Measurements from ENCODE around the gene NDUFV3. TPM values are rescaled to one million over a fixed set of nuclear protein-coding genes. Genes with fewer than 3 reads are reported as not detected.
"Not testable (repeated sequence)": the region's sequence is repeated elsewhere in the genome, so short reads cannot be mapped to it uniquely, and the experiment has no call there.

NDUFV3 gene
- total RNA-seq, 2 experiments from 2014 or later = 25.0 to 27.0 TPM

DNA sequence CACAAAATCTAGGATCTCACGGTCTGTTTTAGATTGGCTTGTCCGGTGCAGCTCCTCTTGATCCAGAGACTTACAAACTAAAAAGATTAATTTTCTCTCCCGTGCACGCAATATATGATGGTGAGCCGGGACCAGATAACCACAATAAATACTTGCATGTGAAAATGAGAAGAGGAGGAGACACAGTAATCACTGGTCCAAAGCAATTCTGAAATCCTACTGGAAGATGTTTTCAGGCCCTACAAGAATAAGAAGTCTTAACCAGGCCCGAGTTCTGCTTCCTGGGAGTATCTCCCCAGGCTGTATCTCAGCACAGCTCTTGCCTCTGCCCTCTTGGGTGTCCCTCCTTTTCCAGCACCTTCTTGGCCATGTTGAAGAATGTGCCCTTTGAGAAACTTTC, 12.8 kb upstream of the NDUFV3 start:
- Mint-ChIP-seq H3K4me3 (peak overlapping the region; percentile 82), H3K9me3 (no peaks in the 10 kb centered on the region), H3K36me3 (ENCODE audit: low read depth) (peaks cover 10% of the 10 kb centered on the region), H3K27ac (peak overlapping the region; percentile 97), H3K27me3 (no peaks in the 10 kb centered on the region), H3K4me1 (peaks cover 30% of the 10 kb centered on the region)
- ChIA-PET POLR2A (no interaction called here), CTCF (interaction anchor here (1.0 kb wide), 1 partner anchor 782 kb away, joined by 3 read pairs; no protein-coding TSS in a partner anchor)
- DNase-seq = no peak

DNA sequence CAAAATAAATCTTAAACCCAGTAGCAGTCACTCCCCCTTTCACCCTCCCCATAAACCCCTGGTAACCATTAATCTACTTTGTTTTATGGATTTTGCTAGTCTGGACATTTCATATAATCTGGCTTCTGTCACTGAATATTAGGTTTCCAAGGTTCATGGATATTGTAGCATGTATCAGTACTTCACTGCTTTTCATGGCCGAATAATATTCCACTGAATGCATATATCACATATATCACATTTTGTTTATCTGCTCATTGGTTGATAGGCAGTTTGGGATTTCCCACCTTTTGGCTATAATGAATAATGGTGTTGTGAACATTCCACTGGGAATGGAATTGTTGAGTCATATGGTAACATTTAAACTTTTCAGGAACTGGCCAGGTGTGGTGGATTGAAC, 9.2 kb upstream of the NDUFV3 start:
- no peaks in the 10 kb centered on the region for H3K27me3 Mint-ChIP-seq
- H3K27ac Mint-ChIP-seq = no peak overlapping the region
- no peaks in the 10 kb centered on the region for H3K36me3 Mint-ChIP-seq (ENCODE audit: low read depth)
- ChIA-PET CTCF (interaction anchor here (0.7 to 1.0 kb wide), 2 partner anchors 9 to 12 kb away, joined by 3 read pairs; partner anchors contain the start of gene NDUFV3), POLR2A (no interaction called here)
- H3K9me3 Mint-ChIP-seq = no peaks in the 10 kb centered on the region
- no peak for DNase-seq
- H3K4me3 Mint-ChIP-seq = no peak overlapping the region
- H3K4me1 Mint-ChIP-seq = peaks cover 22% of the 10 kb centered on the region

DNA sequence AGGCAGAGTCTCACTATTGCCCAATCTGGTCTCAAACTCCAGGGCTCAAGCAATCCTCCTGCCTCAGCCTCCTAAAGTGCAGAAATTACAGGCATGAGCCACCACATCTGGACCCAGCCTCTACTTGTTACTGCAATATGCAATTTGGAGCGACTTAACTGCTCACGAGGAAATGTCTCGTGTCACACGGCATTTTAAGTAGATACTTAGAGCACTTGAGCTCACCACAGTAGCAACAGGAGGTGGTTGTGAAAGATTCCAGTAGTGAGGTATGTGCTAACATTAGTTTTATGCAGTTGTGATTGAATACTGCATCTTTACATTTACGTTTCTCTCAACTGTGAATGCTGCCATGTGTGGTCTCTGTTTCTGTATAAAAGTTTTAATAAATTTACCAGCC, 5.8 kb upstream of the NDUFV3 start:
- DNase-seq = no peak
- POLR2A ChIA-PET = no interaction called here
- peaks cover 4% of the 10 kb centered on the region for H3K4me1 Mint-ChIP-seq
- H3K9me3 Mint-ChIP-seq = no peaks in the 10 kb centered on the region
- no peak overlapping the region for H3K4me3 Mint-ChIP-seq
- CTCF ChIA-PET = interaction anchor here (0.7 kb wide), 1 partner anchor 199 kb away, joined by 4 read pairs; no protein-coding TSS in a partner anchor
- no peak overlapping the region for H3K27ac Mint-ChIP-seq
- no peaks in the 10 kb centered on the region for H3K27me3 Mint-ChIP-seq
- no peaks in the 10 kb centered on the region for H3K36me3 Mint-ChIP-seq (ENCODE audit: low read depth)

DNA sequence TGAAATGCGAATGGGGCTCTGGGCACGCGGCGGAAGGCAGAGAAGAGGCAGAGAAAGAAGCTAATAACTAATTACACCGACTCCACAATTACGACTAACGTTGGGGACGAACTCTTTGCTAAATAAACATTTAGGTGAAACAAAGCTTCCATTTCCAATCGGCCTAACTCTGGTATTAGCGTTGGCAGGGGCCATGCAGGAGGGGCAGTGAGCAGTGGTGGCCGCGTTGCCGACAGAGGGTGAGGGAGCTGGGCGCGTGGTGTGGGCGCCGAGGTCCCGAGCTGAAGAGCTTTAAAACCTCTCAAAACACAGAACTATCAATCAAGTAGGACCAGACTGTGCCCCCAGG, 553 bp upstream of the NDUFV3 start:
- Mint-ChIP-seq H3K4me1 (peaks cover 11% of the 10 kb centered on the region), H3K27ac (peak overlapping the region; percentile 94), H3K27me3 (no peaks in the 10 kb centered on the region), H3K4me3 (peak overlapping the region; percentile 82), H3K9me3 (no peaks in the 10 kb centered on the region), H3K36me3 (ENCODE audit: low read depth) (peaks cover 8% of the 10 kb centered on the region)
- ChIA-PET POLR2A (no interaction called here), CTCF (interaction anchor here (0.8 to 1.4 kb wide), 5 partner anchors 8 to 897 kb away, joined by 3 to 5 read pairs (median 3); partner anchors contain the start of gene RRP1)
- DNase-seq = no peak

DNA sequence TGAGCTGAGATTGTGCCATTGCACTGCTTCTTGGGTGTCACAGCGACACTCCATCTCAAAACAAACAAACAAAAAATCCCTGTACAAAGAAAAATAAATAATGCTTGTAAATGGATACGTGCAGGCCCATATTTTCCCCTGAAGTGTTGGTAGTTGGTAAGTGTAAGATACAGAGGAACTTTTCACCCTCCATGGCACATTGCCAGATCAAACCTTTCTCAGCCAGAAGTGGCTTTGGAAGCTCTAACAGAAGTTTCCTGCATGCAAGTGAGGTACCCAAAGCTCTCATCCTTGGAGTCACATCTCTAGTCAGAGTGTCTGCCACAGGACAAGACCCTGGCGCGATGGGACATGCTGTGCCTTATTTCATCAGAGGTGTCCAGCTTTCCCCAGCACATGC, 7.3 kb downstream of the NDUFV3 start:
- no peaks in the 10 kb centered on the region for H3K27me3 Mint-ChIP-seq
- no peak overlapping the region for H3K27ac Mint-ChIP-seq
- H3K36me3 Mint-ChIP-seq (ENCODE audit: low read depth) = peaks cover 27% of the 10 kb centered on the region
- no peak for DNase-seq
- ChIA-PET CTCF (no interaction called here), POLR2A (interaction anchor here (0.5 kb wide), 1 partner anchor 56 kb away, joined by 9 read pairs; no protein-coding TSS in a partner anchor)
- H3K4me1 Mint-ChIP-seq = no peaks in the 10 kb centered on the region
- H3K9me3 Mint-ChIP-seq = no peaks in the 10 kb centered on the region
- no peak overlapping the region for H3K4me3 Mint-ChIP-seq

DNA sequence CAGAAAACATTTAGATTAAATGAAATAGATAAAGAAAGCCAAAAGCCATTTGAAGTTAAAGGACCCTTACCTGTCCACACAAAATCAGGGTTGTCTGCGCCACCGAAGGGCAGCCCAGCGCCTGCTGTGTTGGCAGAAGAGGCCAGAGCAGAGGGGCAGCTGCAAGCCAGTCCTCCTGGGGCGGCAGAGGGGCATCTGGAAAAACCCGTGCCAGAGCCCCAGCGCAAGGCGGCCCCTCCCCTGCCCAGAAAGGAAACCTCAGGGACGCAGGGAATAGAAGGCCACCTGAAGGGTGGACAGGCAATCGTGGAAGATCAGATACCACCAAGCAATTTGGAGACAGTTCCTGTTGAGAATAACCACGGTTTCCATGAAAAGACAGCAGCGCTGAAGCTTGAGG, 10.7 kb downstream of the NDUFV3 start:
- no peak overlapping the region for H3K4me3 Mint-ChIP-seq
- H3K36me3 Mint-ChIP-seq (ENCODE audit: low read depth) = peaks cover 23% of the 10 kb centered on the region
- no peak overlapping the region for H3K27ac Mint-ChIP-seq
- no peak for DNase-seq
- H3K4me1 Mint-ChIP-seq = no peaks in the 10 kb centered on the region
- ChIA-PET POLR2A (no interaction called here), CTCF (no interaction called here)
- H3K9me3 Mint-ChIP-seq = no peaks in the 10 kb centered on the region
- no peaks in the 10 kb centered on the region for H3K27me3 Mint-ChIP-seq

DNA sequence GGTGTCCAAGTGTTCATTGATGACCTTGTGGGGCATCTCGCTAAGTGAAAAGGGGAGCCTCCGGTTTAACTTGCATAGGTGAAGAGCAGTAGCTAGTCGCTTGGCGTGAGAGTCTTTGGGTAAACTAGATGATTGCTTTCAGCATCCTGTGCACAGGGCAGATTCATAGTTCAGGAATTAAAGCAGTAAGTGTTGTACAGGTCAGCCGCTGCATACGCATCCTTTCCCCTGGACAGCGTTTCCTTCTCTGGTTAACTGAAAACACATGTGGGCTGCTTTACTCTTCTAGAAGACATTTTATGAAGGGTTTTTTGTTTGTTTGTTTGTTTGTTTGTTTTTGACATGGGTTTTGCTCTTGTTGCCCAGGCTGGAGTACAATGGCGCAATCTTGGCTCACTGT, 12.1 kb downstream of the NDUFV3 start:
- H3K27me3 Mint-ChIP-seq = no peaks in the 10 kb centered on the region
- DNase-seq = no peak
- CTCF ChIA-PET = no interaction called here
- POLR2A ChIA-PET = no interaction called here
- H3K4me3 Mint-ChIP-seq = no peak overlapping the region
- no peaks in the 10 kb centered on the region for H3K9me3 Mint-ChIP-seq
- H3K27ac Mint-ChIP-seq = no peak overlapping the region
- H3K36me3 Mint-ChIP-seq (ENCODE audit: low read depth) = peaks cover 28% of the 10 kb centered on the region
- no peaks in the 10 kb centered on the region for H3K4me1 Mint-ChIP-seq

DNA sequence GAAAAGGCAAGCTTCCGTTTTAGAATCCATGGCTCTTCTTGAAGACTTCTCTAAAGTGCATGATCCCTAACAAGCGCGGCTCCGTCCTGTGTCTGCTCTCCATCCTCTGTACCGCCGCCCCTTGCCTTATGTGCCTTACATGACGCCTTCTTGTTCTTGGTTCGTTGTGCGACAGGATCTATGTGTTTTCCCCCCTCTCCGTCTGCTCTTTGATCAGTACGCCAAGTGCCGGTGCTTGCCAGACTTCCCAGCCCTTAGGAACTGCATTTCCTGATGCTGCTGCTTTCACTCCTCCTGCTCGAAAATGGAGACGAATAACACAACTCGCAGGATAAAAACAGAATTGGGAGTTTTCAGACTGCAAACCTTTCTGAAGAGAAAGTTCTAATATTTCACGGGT, 13.1 kb downstream of the NDUFV3 start:
- Mint-ChIP-seq H3K4me1 (no peaks in the 10 kb centered on the region), H3K36me3 (ENCODE audit: low read depth) (peaks cover 27% of the 10 kb centered on the region), H3K27me3 (no peaks in the 10 kb centered on the region), H3K4me3 (no peak overlapping the region), H3K27ac (no peak overlapping the region), H3K9me3 (no peaks in the 10 kb centered on the region)
- ChIA-PET CTCF (no interaction called here), POLR2A (no interaction called here)
- DNase-seq = no peak

DNA sequence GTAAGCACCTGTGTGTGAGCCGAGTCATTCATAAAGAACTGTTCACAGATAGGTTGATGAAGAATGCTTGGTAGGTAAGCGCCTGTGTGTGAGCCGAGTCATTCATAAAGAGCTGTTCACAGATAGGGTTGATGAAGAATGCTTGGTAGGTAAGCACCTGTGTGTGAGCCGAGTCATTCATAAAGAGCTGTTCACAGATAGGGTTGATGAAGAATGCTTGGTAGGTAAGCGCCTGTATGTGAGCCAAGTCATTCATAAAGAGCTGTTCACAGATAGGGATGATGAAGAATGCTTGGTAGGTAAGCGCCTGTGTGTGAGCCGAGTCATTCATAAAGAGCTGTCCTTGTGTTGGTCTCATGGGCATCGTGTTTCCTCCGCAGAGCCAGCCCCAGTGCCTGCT, 15.4 kb downstream of the NDUFV3 start:
- H3K36me3 Mint-ChIP-seq (ENCODE audit: low read depth) = peaks cover 31% of the 10 kb centered on the region
- POLR2A ChIA-PET, H3K4me1 Mint-ChIP-seq, DNase-seq, H3K27ac Mint-ChIP-seq, CTCF ChIA-PET, H3K9me3 Mint-ChIP-seq, H3K4me3 Mint-ChIP-seq, H3K27me3 Mint-ChIP-seq: not testable (repeated sequence)

DNA sequence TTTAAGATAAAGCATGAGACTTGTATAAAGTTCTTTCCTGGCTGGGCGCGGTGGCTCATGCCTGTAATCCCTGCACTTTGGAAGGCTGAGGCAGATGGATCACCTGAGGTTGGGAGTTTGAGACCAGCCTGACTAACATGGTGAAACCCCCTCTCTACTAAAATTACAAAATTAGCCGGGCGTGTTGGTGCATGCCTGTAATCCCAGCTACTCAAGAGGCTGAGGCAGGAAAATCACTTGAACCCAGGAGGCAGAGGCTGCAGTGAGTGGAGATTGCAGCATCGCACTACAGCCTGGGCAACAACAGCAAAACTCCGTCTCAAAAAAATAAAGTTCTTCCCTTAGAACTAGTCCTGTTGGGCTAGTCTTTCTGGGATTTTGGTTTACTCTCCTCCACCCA, 18.8 kb downstream of the NDUFV3 start:
- peaks cover 16% of the 10 kb centered on the region for H3K36me3 Mint-ChIP-seq (ENCODE audit: low read depth)
- DNase-seq, CTCF ChIA-PET, H3K9me3 Mint-ChIP-seq, H3K4me3 Mint-ChIP-seq, H3K27ac Mint-ChIP-seq, H3K27me3 Mint-ChIP-seq, H3K4me1 Mint-ChIP-seq, POLR2A ChIA-PET: not testable (repeated sequence)

DNA sequence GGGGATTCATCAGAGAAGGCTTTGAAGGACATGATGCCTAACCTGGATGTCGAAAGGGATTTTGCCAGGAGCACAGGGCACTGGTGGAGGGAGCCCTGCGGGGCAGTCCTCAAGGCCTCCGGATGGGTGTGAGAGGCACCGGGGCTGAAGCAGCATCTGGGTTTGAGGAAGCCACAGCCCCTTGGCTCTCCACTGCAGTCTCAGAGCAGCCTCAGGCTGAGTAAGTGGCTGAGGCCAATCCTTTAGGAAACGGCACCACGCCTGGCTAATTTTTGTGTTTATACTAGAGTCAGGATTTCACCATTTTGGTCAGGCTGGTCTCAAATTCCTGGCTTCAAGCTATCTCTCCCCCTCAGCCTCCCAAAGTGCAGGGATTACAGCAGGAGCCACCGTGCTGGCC, 20.4 kb downstream of the NDUFV3 start:
- Mint-ChIP-seq H3K4me1 (no peaks in the 10 kb centered on the region), H3K27me3 (no peaks in the 10 kb centered on the region), H3K27ac (no peak overlapping the region), H3K4me3 (no peak overlapping the region), H3K9me3 (no peaks in the 10 kb centered on the region), H3K36me3 (ENCODE audit: low read depth) (peaks cover 14% of the 10 kb centered on the region)
- DNase-seq = no peak
- ChIA-PET POLR2A (no interaction called here), CTCF (interaction anchor here (0.6 kb wide), 2 partner anchors 22 to 783 kb away, joined by 3 read pairs; no protein-coding TSS in a partner anchor)

DNA sequence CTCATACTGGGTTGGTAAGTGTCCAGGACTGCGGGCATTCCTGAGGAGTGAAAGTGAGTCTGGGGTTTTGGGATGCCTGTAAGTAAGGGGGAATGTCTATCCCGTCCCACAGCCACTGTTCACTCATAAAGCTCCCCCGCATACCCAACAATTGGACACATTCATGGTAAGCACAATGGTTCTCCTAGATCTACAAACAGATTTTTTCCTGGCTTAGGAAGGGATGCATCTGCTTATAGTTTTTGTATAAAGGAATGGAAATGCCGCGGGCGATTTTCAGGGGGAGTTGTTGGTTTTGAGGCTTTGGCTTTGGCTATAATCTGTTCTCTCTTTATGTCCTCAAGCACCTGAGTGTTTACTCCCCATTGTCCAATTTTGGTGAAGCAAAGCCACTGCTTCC, 25.2 kb downstream of the NDUFV3 start:
- H3K4me1 Mint-ChIP-seq = peaks cover 2% of the 10 kb centered on the region
- H3K27ac Mint-ChIP-seq = no peak overlapping the region
- ChIA-PET CTCF (no interaction called here), POLR2A (no interaction called here)
- no peak for DNase-seq
- no peaks in the 10 kb centered on the region for H3K27me3 Mint-ChIP-seq
- no peak overlapping the region for H3K4me3 Mint-ChIP-seq
- H3K36me3 Mint-ChIP-seq (ENCODE audit: low read depth) = peaks cover under 1% of the 10 kb centered on the region
- H3K9me3 Mint-ChIP-seq = no peaks in the 10 kb centered on the region

DNA sequence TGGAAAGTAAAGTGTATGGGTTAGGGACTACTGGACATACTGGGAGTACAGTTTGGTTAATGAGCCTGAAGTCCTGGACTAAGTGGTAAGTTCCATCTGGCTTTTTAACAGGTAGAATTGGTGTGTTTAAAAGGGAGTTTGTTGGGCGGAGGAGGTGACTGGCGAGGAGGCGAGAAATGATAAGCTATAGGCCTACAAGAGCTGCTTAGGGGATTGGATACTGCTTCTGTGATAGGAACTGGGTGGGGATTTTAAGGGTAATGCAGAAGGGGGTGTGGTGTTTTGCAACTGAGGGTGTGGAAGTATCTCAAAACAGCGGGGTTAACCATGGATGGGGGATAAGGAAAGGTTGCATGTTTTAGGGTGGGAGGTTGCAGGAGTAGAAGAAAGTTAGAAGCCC, 28.8 kb downstream of the NDUFV3 start:
- ChIA-PET CTCF (interaction anchor here (0.6 kb wide), 2 partner anchors 50 to 329 kb away, joined by 3 read pairs; no protein-coding TSS in a partner anchor), POLR2A (no interaction called here)
- Mint-ChIP-seq H3K36me3 (ENCODE audit: low read depth) (peaks cover 2% of the 10 kb centered on the region), H3K9me3 (no peaks in the 10 kb centered on the region), H3K4me3 (no peak overlapping the region), H3K27me3 (no peaks in the 10 kb centered on the region), H3K27ac (no peak overlapping the region), H3K4me1 (peaks cover 28% of the 10 kb centered on the region)
- DNase-seq = no peak

DNA sequence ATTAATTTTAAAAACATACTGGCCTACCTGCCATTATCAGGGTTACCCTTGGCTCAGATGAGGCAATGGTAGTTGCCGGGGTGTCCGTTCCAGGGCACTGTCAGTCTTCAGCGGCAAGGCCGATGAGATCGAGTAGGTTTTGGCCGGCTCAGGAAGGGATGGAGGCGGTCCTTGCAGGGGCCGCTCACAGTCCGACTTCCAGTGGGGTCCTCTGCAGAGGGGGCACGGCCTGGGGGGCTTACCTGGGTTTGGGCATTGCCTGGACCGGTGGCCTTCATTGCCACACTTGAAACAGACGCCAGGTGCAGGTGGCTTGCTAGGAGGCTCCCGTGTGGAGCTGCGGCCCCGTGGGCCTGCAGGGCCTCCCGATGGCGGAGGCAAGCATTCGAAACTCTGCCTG, 29.8 kb downstream of the NDUFV3 start:
- no peak overlapping the region for H3K4me3 Mint-ChIP-seq
- DNase-seq = no peak
- H3K4me1 Mint-ChIP-seq = peaks cover 28% of the 10 kb centered on the region
- POLR2A ChIA-PET = no interaction called here
- no peaks in the 10 kb centered on the region for H3K9me3 Mint-ChIP-seq
- H3K27ac Mint-ChIP-seq = no peak overlapping the region
- peaks cover 2% of the 10 kb centered on the region for H3K36me3 Mint-ChIP-seq (ENCODE audit: low read depth)
- no peaks in the 10 kb centered on the region for H3K27me3 Mint-ChIP-seq
- CTCF ChIA-PET = interaction anchor here (0.7 to 0.9 kb wide), 2 partner anchors 15 to 34 kb away, joined by 3 read pairs; no protein-coding TSS in a partner anchor

Data from activated CD4-positive, alpha-beta T cell treated with anti-CD3 and anti-CD28 coated beads, Interleukin-2, amount 10 ng/mL, durations not matched to agents 7 days and 5 days (primary cell).